ENCODE data around the gene FES. TPM values are rescaled to one million over a fixed set of nuclear protein-coding genes. Genes with fewer than 3 reads are reported as not detected.

The FES gene
- total RNA-seq, 4 donors from 2014 or later = 5.3 to 13.5 (median 10.1) TPM

DNA sequence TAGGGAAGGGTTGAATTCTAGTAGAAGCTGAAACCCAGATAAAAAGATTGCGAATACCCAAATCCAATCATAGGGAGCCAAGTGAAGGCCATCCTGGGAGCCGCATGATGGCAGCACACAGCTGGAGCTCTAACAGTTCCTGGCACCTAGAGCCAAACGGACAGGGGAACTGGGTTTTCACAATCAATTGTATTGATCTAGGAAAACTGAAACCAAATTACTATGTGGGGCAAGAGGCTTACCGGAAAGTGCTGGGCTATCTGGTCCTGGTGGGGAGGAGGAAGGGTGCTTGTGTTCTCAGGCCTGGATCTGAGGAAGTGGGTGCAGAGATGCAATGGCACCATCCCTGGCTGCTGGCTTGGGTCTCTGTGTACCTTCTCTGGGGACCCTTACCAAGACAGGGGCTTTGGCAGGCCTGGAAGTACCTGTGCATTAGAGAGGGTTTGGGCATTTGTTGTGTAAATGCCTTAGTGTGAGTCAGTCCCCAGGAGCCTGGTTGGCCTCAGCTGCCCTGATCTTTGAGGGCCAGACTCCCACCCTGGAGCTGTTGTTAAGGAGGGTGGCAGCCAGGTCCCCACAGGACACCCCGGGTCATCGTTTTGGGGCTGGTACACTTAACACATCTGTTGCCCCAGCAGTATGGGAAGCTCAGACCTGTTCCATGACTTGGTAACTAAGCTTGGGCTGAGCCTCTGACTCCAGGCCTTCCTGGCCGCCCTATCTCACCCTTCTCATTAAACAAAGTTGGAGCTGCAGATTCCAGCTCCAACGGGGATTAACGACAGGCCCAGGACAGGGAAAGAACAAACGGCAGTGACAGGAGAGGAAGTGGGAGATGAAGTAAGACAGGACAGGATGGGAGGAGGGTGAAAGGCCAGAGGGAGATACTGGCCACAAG is 24.8 kb upstream of the FES start:
- intact Hi-C loops (cut with DNase I; ENCODE audit: low total_unique reads) = no loop called here
- ATAC-seq = no peak
- Histone ChIP-seq H3K9me3 (no peaks in the 10 kb centered on the region), H3K4me3 (no peak overlapping the region), H3K4me1 (peaks cover 0 to 13% of the 10 kb centered on the region in 2 donors), H3K36me3 (no peaks in the 10 kb centered on the region), H3K27me3 (no peaks in the 10 kb centered on the region), H3K27ac (peak overlapping the region in 1 of 4 donors; percentile 72)
- DNase-seq = no peak
- in situ Hi-C loops (cut with MboI; ENCODE audit: low sequenced_read_pairs in 4 of 4) = no loop called here
- TF ChIP-seq CTCF (IDR thresholded peaks at IDR 0.05 in 4 of 5, conservative IDR thresholded peaks at IDR 0.05 in 1 of 5) (no peak), POLR2A (IDR thresholded peaks at IDR 0.05) (no peak)

- intact Hi-C loops (cut with DNase I; ENCODE audit: low total_unique reads) (no loop called here), in situ Hi-C loops (cut with MboI; ENCODE audit: low sequenced_read_pairs in 4 of 4) (no loop called here)
- Histone ChIP-seq H3K27me3 (no peaks in the 10 kb centered on the region), H3K4me3 (no peak overlapping the region), H3K9me3 (no peaks in the 10 kb centered on the region), H3K27ac (peak overlapping the region in 2 of 4 donors; percentile 4 to 72), H3K36me3 (no peaks in the 10 kb centered on the region), H3K4me1 (peaks cover 0 to 13% of the 10 kb centered on the region in 2 donors)
- ATAC-seq (no peak), DNase-seq (no peak)
- no peak for TF ChIP-seq POLR2A (IDR thresholded peaks at IDR 0.05)
- TF ChIP-seq CTCF (IDR thresholded peaks at IDR 0.05 in 4 of 5, conservative IDR thresholded peaks at IDR 0.05 in 1 of 5) = no peak
These were observed 23.9 kb upstream of the FES start for GRCh38 chr15:90860450-90860849.

DNA sequence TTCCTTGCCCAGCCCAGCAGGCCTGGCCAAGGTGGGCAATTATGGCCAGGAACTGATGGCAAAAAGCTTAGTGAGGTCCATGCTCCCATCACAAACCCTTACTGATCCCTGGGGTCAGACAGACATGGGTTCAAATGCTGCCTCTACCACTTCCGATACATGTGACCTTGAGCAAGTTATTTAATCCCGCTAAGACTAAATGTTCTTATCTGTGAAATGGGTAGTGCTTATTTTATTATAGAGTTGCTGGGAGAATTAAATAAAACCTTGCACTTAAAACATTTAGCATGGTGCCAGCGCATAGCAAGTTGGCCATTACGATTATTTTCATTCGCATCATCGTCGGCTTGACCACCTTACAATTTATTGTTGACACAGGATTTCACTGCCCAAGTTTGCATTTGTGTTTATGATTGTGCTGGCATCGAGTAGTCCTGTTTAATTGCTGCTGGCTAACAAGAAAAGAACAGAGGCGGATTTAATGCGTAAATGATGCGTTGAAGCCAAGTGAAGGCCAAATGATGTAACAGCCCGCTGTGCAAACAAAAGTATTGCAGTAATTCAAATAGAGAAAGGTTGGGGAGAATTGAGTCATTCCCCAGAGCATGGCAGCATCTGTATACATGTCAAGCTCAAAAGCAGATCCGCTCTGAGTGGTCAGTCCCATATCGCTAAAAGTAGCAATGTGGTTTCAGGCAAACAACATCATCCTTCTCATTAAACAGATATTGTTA is 23.2 kb upstream of the FES start:
- Histone ChIP-seq H3K9me3 (no peaks in the 10 kb centered on the region), H3K27me3 (no peaks in the 10 kb centered on the region), H3K27ac (peak overlapping the region in 1 of 4 donors; percentile 72), H3K4me1 (peaks cover 0 to 13% of the 10 kb centered on the region in 2 donors), H3K36me3 (no peaks in the 10 kb centered on the region), H3K4me3 (no peak overlapping the region)
- intact Hi-C loops (cut with DNase I; ENCODE audit: low total_unique reads) = no loop called here
- in situ Hi-C loops (cut with MboI; ENCODE audit: low sequenced_read_pairs in 4 of 4) = no loop called here
- TF ChIP-seq CTCF (IDR thresholded peaks at IDR 0.05 in 4 of 5, conservative IDR thresholded peaks at IDR 0.05 in 1 of 5) (no peak), POLR2A (IDR thresholded peaks at IDR 0.05) (no peak)
- no peak for DNase-seq
- ATAC-seq = no peak

DNA sequence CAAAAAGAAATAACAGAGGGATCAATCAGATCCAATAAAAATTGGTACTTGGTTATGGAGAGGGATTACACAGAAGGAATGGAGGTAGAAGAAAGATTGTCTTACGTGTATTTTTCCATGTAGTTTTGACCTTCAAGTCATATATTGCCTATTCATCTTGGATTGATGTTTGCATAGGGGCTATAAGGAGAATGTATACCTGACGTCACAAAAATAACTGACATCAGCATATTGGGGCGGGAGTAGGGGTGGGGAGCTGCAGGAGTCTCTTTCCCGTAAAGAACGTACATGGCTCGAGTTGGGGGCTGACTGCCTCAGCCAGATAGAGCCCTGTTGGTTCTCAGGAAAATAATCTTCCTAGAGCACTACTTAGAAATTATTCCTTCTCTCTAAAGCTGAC is 21.8 kb upstream of the FES start:
- intact Hi-C loops (cut with DNase I; ENCODE audit: low total_unique reads) = no loop called here
- Histone ChIP-seq H3K4me3 (no peak overlapping the region), H3K4me1 (peaks cover 0 to 13% of the 10 kb centered on the region in 2 donors), H3K27ac (peak overlapping the region; percentile 37 to 81 (median 54)), H3K27me3 (no peaks in the 10 kb centered on the region), H3K9me3 (no peaks in the 10 kb centered on the region), H3K36me3 (no peaks in the 10 kb centered on the region)
- no peak for ATAC-seq
- DNase-seq = no peak
- in situ Hi-C loops (cut with MboI; ENCODE audit: low sequenced_read_pairs in 4 of 4) = no loop called here
- TF ChIP-seq POLR2A (IDR thresholded peaks at IDR 0.05) (no peak), CTCF (IDR thresholded peaks at IDR 0.05 in 4 of 5, conservative IDR thresholded peaks at IDR 0.05 in 1 of 5) (no peak)

All from gastrocnemius medialis (tissue), 4 donors.